BLaER1 treated with 17β-estradiol and CSF1 and Interleukin-3, amounts not matched to agents 10 nM and 100 nM (cell line): ENCODE data around the gene PKP1.
A peak's percentile ranks its signal among the peaks of the same experiment; 100 is the strongest.

Experiments used
- H3K27ac ChIP-seq, 11 experiments: shearing (Covaris generic); formaldehyde crosslinking; 2 replicates each; pipeline ENCODE4 v1.8.1; 2022
- H3K27me3 ChIP-seq, 11 experiments: shearing (Covaris generic); formaldehyde crosslinking; 2 replicates each; pipeline ENCODE4 v1.8.1; 2022
- H3K36me3 ChIP-seq, 11 experiments: shearing (Covaris generic); formaldehyde crosslinking; 2 replicates each; pipeline ENCODE4 v1.8.1; 2022
- H3K4me1 ChIP-seq, 10 experiments: shearing (Covaris generic); formaldehyde crosslinking; 2 replicates each; pipeline ENCODE4 v1.8.1; 2022
- H3K4me2 ChIP-seq, 11 experiments: shearing (Covaris generic); formaldehyde crosslinking; 2 replicates each; pipeline ENCODE4 v1.8.1; 2022
- H3K4me3 ChIP-seq, 10 experiments: shearing (Covaris generic); formaldehyde crosslinking; 2 replicates each; pipeline ENCODE4 v1.8.1; 2022
- H3K9ac ChIP-seq, 11 experiments: shearing (Covaris generic); formaldehyde crosslinking; 2 replicates each; pipeline ENCODE4 v1.8.1; 2022
- H3K9me3 ChIP-seq, 11 experiments: shearing (Covaris generic); formaldehyde crosslinking; replicated peaks in 1 of 11; 2 replicates each; pipeline ENCODE4 v1.8.1; 2022
- H4K20me1 ChIP-seq, 11 experiments: shearing (Covaris generic); formaldehyde crosslinking; 2 replicates each; pipeline ENCODE4 v1.8.1; 2022
- Cebpa-rat ChIP-seq, 11 experiments: shearing (Covaris generic); IDR thresholded peaks; 2 replicates each; pipeline ENCODE4 v1.8.1; 2022

Gene PKP1

DNA sequence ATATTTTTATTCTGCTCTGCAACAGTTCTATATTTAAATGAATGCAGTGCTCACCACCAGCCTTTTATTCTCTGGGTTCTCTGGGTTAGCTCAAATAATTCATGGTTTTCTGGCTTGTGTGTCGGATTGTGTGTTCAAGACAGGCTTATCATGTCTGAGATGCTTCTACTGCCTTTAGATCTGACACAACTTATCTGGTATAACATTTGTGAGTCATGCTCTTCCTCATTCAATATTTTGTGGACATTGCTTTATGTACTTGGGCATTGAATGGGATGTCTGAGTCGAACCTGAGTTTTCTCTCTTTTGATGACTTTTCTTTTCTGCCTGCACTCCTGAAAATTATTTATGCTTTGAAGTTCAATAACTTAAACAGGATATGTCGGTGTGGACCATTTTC lies 17.6 kb upstream of the PKP1 start:
- H3K4me3 ChIP-seq = no peak overlapping the region
- H3K36me3 ChIP-seq = no peaks in the 10 kb centered on the region
- no peak for TF ChIP-seq Cebpa-rat (IDR thresholded peaks at IDR 0.05)
- no peak overlapping the region for H3K4me2 ChIP-seq
- H4K20me1 ChIP-seq = no peaks in the 10 kb centered on the region
- no peak overlapping the region for H3K27ac ChIP-seq
- no peaks in the 10 kb centered on the region for H3K27me3 ChIP-seq
- no peaks in the 10 kb centered on the region for H3K9me3 ChIP-seq
- no peak overlapping the region for H3K9ac ChIP-seq
- H3K4me1 ChIP-seq = peaks cover 8 to 28% (median 12%) of the 10 kb centered on the region in 10 experiments; a peak in 19 of 20 replicates

DNA sequence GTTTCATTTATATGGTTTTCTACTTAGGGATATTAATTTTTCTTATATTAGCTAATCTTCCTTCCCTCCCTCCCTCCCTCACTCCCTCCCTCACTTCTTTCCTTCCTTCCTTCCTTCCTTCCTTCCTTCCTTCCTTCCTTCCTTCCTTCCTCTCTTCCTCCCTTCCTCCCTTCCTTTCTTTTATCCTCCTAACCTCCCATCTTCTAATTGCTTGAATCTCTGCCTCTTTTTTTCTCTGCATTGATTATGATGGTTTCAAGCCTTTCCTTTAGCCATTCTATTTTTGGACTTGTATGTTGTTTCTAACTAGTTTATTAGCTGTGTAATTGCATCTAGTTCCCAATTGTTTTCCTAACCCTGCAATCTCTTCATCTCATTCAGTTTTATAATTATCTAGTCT lies 17.0 kb upstream of the PKP1 start:
- TF ChIP-seq Cebpa-rat (IDR thresholded peaks at IDR 0.05) = no peak
- Histone ChIP-seq H3K9me3 (no peaks in the 10 kb centered on the region), H3K27ac (peak overlapping the region in 1 of 11 experiments; percentile 13; a peak in 1 of 22 replicates), H4K20me1 (no peaks in the 10 kb centered on the region), H3K4me2 (peak overlapping the region; percentile 13 to 63 (median 45); a peak in 17 of 22 replicates), H3K4me1 (peaks cover 8 to 28% (median 12%) of the 10 kb centered on the region in 10 experiments; a peak in 19 of 20 replicates), H3K27me3 (no peaks in the 10 kb centered on the region), H3K4me3 (no peak overlapping the region), H3K36me3 (no peaks in the 10 kb centered on the region), H3K9ac (no peak overlapping the region)

DNA sequence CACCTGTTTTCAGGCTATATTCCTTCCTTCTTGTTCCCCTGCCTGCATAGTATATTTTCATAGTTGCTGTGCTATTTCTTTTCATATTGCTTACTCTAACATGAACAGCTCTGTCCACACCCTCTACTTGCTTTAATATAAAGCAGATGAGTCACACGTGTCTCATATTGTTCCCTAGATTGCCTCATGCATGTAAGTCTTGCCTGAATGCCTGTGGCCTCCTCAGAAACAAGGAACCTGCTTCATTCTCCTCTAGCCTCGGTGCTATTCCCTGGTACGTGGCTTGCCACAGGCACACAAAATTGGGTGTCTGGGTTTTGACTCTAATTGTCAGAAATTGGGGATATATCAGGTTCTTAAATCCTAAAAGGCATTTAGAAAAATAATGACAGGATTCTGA lies 16.5 kb upstream of the PKP1 start:
- no peak overlapping the region for H3K4me3 ChIP-seq
- peak in 3 of 11 experiments; percentile 19 to 50 (median 47); a peak in 1 of 22 replicates for TF ChIP-seq Cebpa-rat (IDR thresholded peaks at IDR 0.05)
- H4K20me1 ChIP-seq = no peaks in the 10 kb centered on the region
- H3K4me1 ChIP-seq = peaks cover 8 to 28% (median 12%) of the 10 kb centered on the region in 10 experiments; a peak in 19 of 20 replicates
- peak overlapping the region; percentile 13 to 63 (median 45); a peak in 17 of 22 replicates for H3K4me2 ChIP-seq
- no peaks in the 10 kb centered on the region for H3K9me3 ChIP-seq
- no peak overlapping the region for H3K9ac ChIP-seq
- peak overlapping the region in 1 of 11 experiments; percentile 13; a peak in 1 of 22 replicates for H3K27ac ChIP-seq
- no peaks in the 10 kb centered on the region for H3K27me3 ChIP-seq
- H3K36me3 ChIP-seq = no peaks in the 10 kb centered on the region

DNA sequence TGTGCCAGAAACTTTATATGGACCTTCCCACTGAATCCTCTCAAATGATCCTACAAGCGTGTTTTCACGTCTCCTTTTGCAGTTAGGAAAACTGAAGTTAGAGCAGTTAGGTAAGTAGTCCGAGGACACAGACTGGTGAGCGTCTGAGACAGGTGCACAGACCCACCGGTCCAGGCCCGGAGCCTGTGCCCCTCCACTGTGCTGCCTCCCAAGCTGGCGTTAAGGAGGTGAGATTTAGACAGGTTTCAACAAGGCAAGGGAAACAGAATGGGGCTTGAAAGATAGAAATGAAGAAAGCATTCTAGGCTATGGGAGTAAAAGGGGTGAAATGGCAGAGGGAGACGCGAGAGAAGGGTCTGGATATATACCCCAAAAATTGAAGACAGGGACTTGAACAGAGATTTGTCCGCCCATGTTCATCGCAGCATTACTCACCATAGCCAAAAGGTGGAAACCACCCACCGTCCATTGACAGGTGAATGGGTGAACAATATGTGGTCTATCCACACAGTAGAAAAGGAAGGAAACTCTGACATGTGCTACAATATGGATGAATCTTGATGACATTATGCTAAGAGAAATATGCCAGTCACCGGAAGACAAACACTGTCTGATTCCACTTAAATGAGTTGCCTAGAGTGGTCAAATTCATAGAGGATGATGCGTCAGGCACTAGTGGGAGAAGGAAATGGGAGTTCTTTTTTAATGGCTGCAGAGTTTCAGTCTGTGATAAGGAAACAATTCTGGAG lies 15.7 kb upstream of the PKP1 start:
- H3K27ac ChIP-seq = no peak overlapping the region

DNA sequence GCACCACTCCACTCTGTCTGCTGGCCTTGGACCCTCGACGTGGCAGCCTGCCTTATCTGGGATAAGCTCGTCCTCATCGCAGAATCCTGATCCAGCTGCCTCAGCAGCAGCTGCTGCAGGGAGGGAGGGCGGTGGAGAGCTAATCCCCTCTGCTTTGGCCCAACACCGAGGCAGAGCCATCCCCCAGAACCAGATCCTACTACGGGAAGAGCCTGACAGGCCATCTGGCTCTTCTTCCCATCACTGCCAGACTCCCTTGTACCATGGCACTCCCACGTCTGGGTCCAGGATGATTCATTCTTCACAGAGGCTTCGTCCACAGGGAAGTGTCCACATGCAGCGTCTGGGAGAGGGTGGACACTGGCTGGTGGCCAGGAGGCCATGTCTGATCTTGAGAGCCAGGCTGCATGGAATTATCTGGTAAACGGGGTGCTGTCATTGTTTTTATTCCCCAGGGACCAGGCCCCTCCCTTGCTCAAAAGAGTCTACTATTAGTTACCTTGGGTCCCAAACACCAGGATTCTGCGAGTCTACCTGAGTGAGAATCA lies 14.6 kb upstream of the PKP1 start:
- no peak overlapping the region for H3K4me3 ChIP-seq
- H4K20me1 ChIP-seq = no peaks in the 10 kb centered on the region
- H3K27ac ChIP-seq = no peak overlapping the region
- H3K36me3 ChIP-seq = no peaks in the 10 kb centered on the region
- H3K9me3 ChIP-seq = no peaks in the 10 kb centered on the region
- TF ChIP-seq Cebpa-rat (IDR thresholded peaks at IDR 0.05) = no peak
- H3K4me1 ChIP-seq = peaks cover 8 to 28% (median 12%) of the 10 kb centered on the region in 10 experiments; a peak in 19 of 20 replicates
- H3K27me3 ChIP-seq = no peaks in the 10 kb centered on the region
- H3K9ac ChIP-seq = no peak overlapping the region
- H3K4me2 ChIP-seq = no peak overlapping the region

More for the DNA sequence above, 15.7 kb upstream of the PKP1 start:
- Histone ChIP-seq H3K27me3 (no peaks in the 10 kb centered on the region), H3K9ac (no peak overlapping the region), H3K4me3 (no peak overlapping the region), H3K36me3 (no peaks in the 10 kb centered on the region), H3K4me2 (peak overlapping the region in 2 of 11 experiments; percentile 50 to 53; a peak in 2 of 22 replicates), H3K9me3 (no peaks in the 10 kb centered on the region), H4K20me1 (no peaks in the 10 kb centered on the region), H3K4me1 (peaks cover 8 to 28% (median 12%) of the 10 kb centered on the region in 10 experiments; a peak in 19 of 20 replicates)
- no peak for TF ChIP-seq Cebpa-rat (IDR thresholded peaks at IDR 0.05)

DNA sequence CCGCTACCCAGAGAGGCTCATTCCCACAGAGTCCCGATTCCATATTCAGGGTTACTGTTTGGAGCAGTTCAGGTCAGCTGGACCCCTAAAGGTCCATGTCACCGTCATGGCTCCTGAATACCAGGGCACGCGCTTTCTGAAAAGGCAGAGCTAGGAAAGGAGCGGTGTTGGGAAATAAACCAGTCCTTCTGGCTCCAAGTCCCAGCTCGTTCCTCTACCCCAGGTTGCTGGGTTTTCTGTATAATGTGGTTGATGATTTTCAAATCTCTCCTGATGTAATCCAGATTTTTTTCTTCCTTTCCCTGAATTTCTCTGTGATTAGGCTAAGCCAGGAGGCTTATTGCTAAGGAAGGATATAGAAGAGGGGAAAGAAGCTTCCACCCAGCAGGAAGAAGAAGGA lies 14.0 kb upstream of the PKP1 start:
- no peaks in the 10 kb centered on the region for H3K36me3 ChIP-seq
- peaks cover 8 to 28% (median 12%) of the 10 kb centered on the region in 10 experiments; a peak in 19 of 20 replicates for H3K4me1 ChIP-seq
- H3K27me3 ChIP-seq = no peaks in the 10 kb centered on the region
- H3K9ac ChIP-seq = no peak overlapping the region
- H3K4me2 ChIP-seq = no peak overlapping the region
- no peaks in the 10 kb centered on the region for H3K9me3 ChIP-seq
- H3K4me3 ChIP-seq = no peak overlapping the region
- H4K20me1 ChIP-seq = no peaks in the 10 kb centered on the region
- TF ChIP-seq Cebpa-rat (IDR thresholded peaks at IDR 0.05) = no peak
- no peak overlapping the region for H3K27ac ChIP-seq

DNA sequence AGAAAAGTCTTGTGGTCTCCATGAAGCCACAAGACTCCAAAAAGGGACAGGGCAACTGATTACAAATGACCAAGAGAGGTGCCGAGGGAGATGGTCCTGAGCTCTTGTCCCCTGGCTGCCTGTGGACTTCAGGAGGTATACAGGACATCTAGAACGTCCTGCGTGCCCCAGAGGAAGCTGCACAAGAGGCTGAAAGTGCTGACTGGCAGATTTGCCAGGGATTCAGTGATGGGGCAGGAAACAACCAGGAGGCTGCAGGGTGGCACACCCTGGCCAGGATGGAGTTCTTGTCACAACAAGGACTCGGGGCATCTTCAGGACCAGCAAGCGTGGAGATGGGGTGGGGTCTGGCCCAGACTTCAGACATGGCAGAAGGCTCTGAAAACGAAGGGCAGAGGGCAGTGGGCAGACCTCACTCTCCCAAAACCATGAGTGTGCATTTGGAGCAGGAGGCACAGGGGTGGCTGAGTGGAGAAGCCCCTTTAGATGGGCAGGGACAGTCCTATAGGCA lies 13.4 kb upstream of the PKP1 start:
- Histone ChIP-seq H3K4me2 (no peak overlapping the region), H3K4me3 (no peak overlapping the region), H4K20me1 (no peaks in the 10 kb centered on the region), H3K9ac (no peak overlapping the region), H3K9me3 (no peaks in the 10 kb centered on the region), H3K4me1 (peaks cover 8 to 35% (median 13%) of the 10 kb centered on the region in 10 experiments; a peak in 19 of 20 replicates), H3K27ac (no peak overlapping the region), H3K27me3 (no peaks in the 10 kb centered on the region), H3K36me3 (no peaks in the 10 kb centered on the region)
- TF ChIP-seq Cebpa-rat (IDR thresholded peaks at IDR 0.05) = no peak

DNA sequence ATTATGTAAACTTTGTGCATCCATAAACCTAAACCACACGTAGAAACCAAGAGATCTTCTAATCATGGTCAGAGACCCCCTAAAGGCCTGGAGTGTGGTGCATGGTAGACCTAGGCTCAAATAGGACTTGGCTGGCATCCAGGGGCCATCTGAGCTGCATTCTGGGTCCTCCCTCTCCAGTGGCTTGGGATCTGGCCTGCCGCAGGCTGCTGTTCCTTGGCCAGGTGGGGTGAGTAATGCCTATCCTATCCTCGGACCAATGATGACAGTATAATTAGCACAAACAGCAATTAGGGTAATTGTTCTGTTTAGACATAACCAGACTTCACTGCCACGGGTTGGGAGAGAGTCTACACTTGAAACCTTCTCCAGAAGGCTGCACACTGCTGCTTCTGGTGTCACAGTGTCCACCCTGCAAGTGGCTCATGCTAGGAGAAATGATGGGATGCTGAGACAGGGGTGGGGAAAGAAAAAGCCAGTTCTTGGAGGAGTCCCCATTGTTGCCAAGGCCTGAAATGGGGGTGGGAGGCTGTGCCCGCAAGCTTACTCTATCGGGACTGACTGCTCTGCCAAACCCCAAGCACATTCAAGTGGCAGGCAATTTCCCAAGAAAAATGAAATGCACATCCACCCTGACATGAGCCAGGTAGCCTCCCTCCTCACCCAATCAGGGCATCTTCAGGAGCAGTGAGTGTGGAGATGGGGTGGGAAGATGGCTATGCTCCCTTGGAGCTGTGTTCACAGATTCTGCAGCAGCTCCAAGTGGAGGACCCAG lies 12.5 kb upstream of the PKP1 start:
- Histone ChIP-seq H3K9ac (no peak overlapping the region), H3K9me3 (no peaks in the 10 kb centered on the region), H3K27ac (no peak overlapping the region), H3K27me3 (no peaks in the 10 kb centered on the region), H4K20me1 (no peaks in the 10 kb centered on the region), H3K36me3 (no peaks in the 10 kb centered on the region), H3K4me3 (no peak overlapping the region), H3K4me2 (no peak overlapping the region), H3K4me1 (peaks cover 8 to 39% (median 18%) of the 10 kb centered on the region in 10 experiments; a peak in 19 of 20 replicates)
- TF ChIP-seq Cebpa-rat (IDR thresholded peaks at IDR 0.05) = no peak

DNA sequence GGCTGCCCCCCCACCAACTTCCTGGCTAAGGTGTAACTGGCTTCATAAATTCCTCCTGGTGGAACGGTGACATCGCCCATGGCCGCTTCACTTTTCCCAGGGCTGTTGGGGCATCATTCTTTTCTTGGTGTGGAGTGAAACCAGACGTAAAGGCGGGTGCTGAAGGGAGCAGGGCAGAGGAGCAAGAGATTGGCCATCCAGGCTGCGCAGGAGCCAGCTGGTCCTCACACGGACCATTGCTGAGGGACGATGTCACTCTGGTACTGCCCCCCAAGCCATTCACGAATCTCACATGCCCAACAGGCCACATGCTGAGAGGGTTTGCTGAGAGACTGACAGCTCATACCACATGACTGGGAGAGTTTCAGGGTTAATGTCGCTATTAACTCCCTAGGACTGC lies 10.5 kb upstream of the PKP1 start:
- H3K4me2 ChIP-seq = no peak overlapping the region
- no peaks in the 10 kb centered on the region for H3K9me3 ChIP-seq
- H3K4me3 ChIP-seq = no peak overlapping the region
- TF ChIP-seq Cebpa-rat (IDR thresholded peaks at IDR 0.05) = no peak
- no peak overlapping the region for H3K27ac ChIP-seq
- H4K20me1 ChIP-seq = no peaks in the 10 kb centered on the region
- no peaks in the 10 kb centered on the region for H3K27me3 ChIP-seq
- no peak overlapping the region for H3K9ac ChIP-seq
- no peaks in the 10 kb centered on the region for H3K36me3 ChIP-seq
- peaks cover 0 to 23% (median 9%) of the 10 kb centered on the region in 10 experiments; a peak in 14 of 20 replicates for H3K4me1 ChIP-seq
